ENCODE data around the gene PGM5.
"Not testable (repeated sequence)": the region's sequence is repeated elsewhere in the genome, so short reads cannot be mapped to it uniquely, and the experiment has no call there.

Gene PGM5

GRCh38 chr9:68396411-68397094 lies 40.1 kb downstream of the PGM5 start:
- not testable (repeated sequence) for H3K4me1 ChIP-seq (ENCODE audit: control insufficient read depth, insufficient read depth, low read length); H3K36me3 ChIP-seq (ENCODE audit: control insufficient read depth, insufficient read depth, low read length); H3K9ac ChIP-seq (ENCODE audit: low read length); H3K4me3 ChIP-seq (ENCODE audit: low read length); H3K27me3 ChIP-seq (ENCODE audit: control insufficient read depth, insufficient read depth, low read length)
- H3K27ac ChIP-seq (ENCODE audit: low read depth, low read length), result peak overlapping the region; percentile 15

- H3K27ac ChIP-seq (ENCODE audit: low read depth, low read length), result peak overlapping the region; percentile 15
- not testable (repeated sequence) for H3K4me3 ChIP-seq (ENCODE audit: low read length); H3K27me3 ChIP-seq (ENCODE audit: control insufficient read depth, insufficient read depth, low read length); H3K9ac ChIP-seq (ENCODE audit: low read length); H3K4me1 ChIP-seq (ENCODE audit: control insufficient read depth, insufficient read depth, low read length); H3K36me3 ChIP-seq (ENCODE audit: control insufficient read depth, insufficient read depth, low read length)
These were observed 40.6 kb downstream of the PGM5 start for GRCh38 chr9:68397095-68397423.

GRCh38 chr9:68397796-68398195 lies 41.4 kb downstream of the PGM5 start:
- H3K27me3 ChIP-seq (ENCODE audit: control insufficient read depth, insufficient read depth, low read length); H3K4me3 ChIP-seq (ENCODE audit: low read length); H3K27ac ChIP-seq (ENCODE audit: low read depth, low read length); H3K4me1 ChIP-seq (ENCODE audit: control insufficient read depth, insufficient read depth, low read length); H3K9ac ChIP-seq (ENCODE audit: low read length); H3K36me3 ChIP-seq (ENCODE audit: control insufficient read depth, insufficient read depth, low read length): not testable (repeated sequence)

DNA sequence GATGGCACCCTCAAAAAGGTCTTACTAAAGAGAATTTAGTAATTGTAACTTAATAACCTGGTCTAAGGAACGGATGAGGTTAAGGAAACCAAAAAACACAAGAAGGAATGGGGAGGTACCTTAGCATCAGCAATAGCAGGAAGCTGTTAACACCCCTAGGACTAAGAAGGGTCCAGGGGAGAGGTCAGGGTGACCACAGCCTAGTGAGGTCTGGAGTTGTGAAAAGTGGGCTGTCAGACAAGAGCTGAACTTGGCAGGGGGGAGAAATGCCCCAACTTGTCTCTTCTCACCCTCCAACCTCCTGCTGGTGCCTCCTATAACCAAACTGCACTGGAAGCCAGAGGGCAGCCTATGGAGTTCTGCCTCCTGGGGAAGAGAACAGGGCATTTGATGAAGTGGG lies 41.9 kb downstream of the PGM5 start:
- H3K4me1 ChIP-seq (ENCODE audit: control insufficient read depth, insufficient read depth, low read length); H3K4me3 ChIP-seq (ENCODE audit: low read length); H3K36me3 ChIP-seq (ENCODE audit: control insufficient read depth, insufficient read depth, low read length); H3K9ac ChIP-seq (ENCODE audit: low read length); H3K27me3 ChIP-seq (ENCODE audit: control insufficient read depth, insufficient read depth, low read length); H3K27ac ChIP-seq (ENCODE audit: low read depth, low read length): not testable (repeated sequence)

- peak overlapping the region; percentile 24 for H3K27ac ChIP-seq (ENCODE audit: low read depth, low read length)
- not testable (repeated sequence) for H3K4me3 ChIP-seq (ENCODE audit: low read length); H3K9ac ChIP-seq (ENCODE audit: low read length); H3K27me3 ChIP-seq (ENCODE audit: control insufficient read depth, insufficient read depth, low read length); H3K36me3 ChIP-seq (ENCODE audit: control insufficient read depth, insufficient read depth, low read length); H3K4me1 ChIP-seq (ENCODE audit: control insufficient read depth, insufficient read depth, low read length)
These were observed 48.2 kb downstream of the PGM5 start for GRCh38 chr9:68404421-68405185.

DNA sequence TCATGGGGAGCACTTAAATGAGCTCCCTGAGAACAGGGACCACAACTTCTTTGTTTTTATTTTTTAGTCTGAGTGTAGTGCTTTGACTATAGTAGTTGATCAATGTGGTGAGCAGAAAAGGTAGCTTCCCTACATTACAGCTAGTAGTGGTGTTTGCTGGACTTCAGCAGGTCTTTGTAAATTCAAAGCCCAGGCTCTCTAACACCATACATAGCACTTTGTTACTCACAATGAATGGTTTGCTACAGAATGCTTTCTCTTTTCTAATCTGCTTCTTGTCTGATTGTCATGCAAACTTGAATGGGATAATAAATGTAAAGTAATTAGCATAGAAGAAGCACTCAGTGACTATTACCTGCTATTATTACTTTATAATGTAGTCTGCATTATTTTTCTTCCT lies 55.5 kb downstream of the PGM5 start:
- H3K27me3 ChIP-seq (ENCODE audit: control insufficient read depth, insufficient read depth, low read length); H3K27ac ChIP-seq (ENCODE audit: low read depth, low read length); H3K9ac ChIP-seq (ENCODE audit: low read length); H3K36me3 ChIP-seq (ENCODE audit: control insufficient read depth, insufficient read depth, low read length); H3K4me1 ChIP-seq (ENCODE audit: control insufficient read depth, insufficient read depth, low read length); H3K4me3 ChIP-seq (ENCODE audit: low read length): not testable (repeated sequence)

GRCh38 chr9:68412754-68413153 lies 56.3 kb downstream of the PGM5 start:
- H3K9ac ChIP-seq (ENCODE audit: low read length); H3K36me3 ChIP-seq (ENCODE audit: control insufficient read depth, insufficient read depth, low read length); H3K4me3 ChIP-seq (ENCODE audit: low read length); H3K4me1 ChIP-seq (ENCODE audit: control insufficient read depth, insufficient read depth, low read length); H3K27me3 ChIP-seq (ENCODE audit: control insufficient read depth, insufficient read depth, low read length); H3K27ac ChIP-seq (ENCODE audit: low read depth, low read length): not testable (repeated sequence)

DNA sequence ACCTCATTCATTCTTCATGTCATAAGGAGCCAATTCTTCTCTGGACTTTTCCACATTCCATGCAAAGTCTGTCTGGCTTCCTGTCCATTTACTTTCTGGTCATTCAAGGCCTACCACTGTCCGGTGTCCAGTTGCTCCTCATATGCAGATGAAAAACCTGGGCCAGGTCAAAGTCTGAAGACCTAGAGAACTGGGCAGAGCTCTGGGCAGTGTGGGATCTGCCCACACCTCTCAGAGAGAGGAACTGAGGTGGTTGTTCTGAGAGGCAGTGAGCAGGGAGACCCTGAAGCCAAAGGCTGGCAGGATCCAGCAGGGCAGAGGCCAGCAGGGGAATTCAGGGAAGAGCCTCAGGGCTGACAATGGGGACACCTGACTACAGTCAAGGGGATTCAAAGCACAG lies 58.7 kb downstream of the PGM5 start:
- not testable (repeated sequence) for H3K36me3 ChIP-seq (ENCODE audit: control insufficient read depth, insufficient read depth, low read length); H3K27me3 ChIP-seq (ENCODE audit: control insufficient read depth, insufficient read depth, low read length); H3K27ac ChIP-seq (ENCODE audit: low read depth, low read length); H3K9ac ChIP-seq (ENCODE audit: low read length); H3K4me3 ChIP-seq (ENCODE audit: low read length)
- peaks cover 16% of the 10 kb centered on the region for H3K4me1 ChIP-seq (ENCODE audit: control insufficient read depth, insufficient read depth, low read length)

GRCh38 chr9:68416936-68417564 lies 60.6 kb downstream of the PGM5 start:
- Histone ChIP-seq H3K27me3 (ENCODE audit: control insufficient read depth, insufficient read depth, low read length) (no peaks in the 10 kb centered on the region), H3K27ac (ENCODE audit: low read depth, low read length) (peak overlapping the region; percentile 33), H3K36me3 (ENCODE audit: control insufficient read depth, insufficient read depth, low read length) (peaks cover 7% of the 10 kb centered on the region), H3K4me1 (ENCODE audit: control insufficient read depth, insufficient read depth, low read length) (peaks cover 18% of the 10 kb centered on the region), H3K9ac (ENCODE audit: low read length) (no peak overlapping the region), H3K4me3 (ENCODE audit: low read length) (no peak overlapping the region)

DNA sequence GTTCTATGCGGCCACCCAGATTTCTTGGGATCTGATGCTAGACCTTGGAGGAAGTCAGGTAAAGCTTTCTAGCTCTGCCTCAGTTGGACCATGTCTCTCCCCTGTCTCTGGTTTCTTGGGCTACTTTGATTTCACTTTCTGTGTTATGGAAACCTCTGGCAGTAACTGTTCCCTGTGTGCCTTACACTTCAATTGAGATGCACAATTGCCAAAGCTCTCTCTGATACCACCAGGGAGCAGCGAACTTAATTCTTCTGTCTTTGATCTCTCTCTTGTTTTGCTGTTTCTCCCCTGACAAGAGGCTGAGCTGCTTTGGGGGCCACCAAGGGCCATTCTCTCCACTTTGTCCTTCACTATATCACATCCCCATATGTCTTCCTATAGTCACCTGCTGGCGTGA lies 61.4 kb downstream of the PGM5 start:
- H3K36me3 ChIP-seq (ENCODE audit: control insufficient read depth, insufficient read depth, low read length), result peaks cover 7% of the 10 kb centered on the region
- H3K4me1 ChIP-seq (ENCODE audit: control insufficient read depth, insufficient read depth, low read length), result peaks cover 18% of the 10 kb centered on the region
- H3K27me3 ChIP-seq (ENCODE audit: control insufficient read depth, insufficient read depth, low read length), result no peaks in the 10 kb centered on the region
- H3K9ac ChIP-seq (ENCODE audit: low read length), result no peak overlapping the region
- peak overlapping the region; percentile 58 for H3K27ac ChIP-seq (ENCODE audit: low read depth, low read length)
- no peak overlapping the region for H3K4me3 ChIP-seq (ENCODE audit: low read length)

GRCh38 chr9:68418259-68418845 lies 61.9 kb downstream of the PGM5 start:
- peaks cover 7% of the 10 kb centered on the region for H3K36me3 ChIP-seq (ENCODE audit: control insufficient read depth, insufficient read depth, low read length)
- no peak overlapping the region for H3K9ac ChIP-seq (ENCODE audit: low read length)
- H3K4me1 ChIP-seq (ENCODE audit: control insufficient read depth, insufficient read depth, low read length), result peaks cover 18% of the 10 kb centered on the region
- no peaks in the 10 kb centered on the region for H3K27me3 ChIP-seq (ENCODE audit: control insufficient read depth, insufficient read depth, low read length)
- peak overlapping the region; percentile 58 for H3K27ac ChIP-seq (ENCODE audit: low read depth, low read length)
- H3K4me3 ChIP-seq (ENCODE audit: low read length), result no peak overlapping the region

DNA sequence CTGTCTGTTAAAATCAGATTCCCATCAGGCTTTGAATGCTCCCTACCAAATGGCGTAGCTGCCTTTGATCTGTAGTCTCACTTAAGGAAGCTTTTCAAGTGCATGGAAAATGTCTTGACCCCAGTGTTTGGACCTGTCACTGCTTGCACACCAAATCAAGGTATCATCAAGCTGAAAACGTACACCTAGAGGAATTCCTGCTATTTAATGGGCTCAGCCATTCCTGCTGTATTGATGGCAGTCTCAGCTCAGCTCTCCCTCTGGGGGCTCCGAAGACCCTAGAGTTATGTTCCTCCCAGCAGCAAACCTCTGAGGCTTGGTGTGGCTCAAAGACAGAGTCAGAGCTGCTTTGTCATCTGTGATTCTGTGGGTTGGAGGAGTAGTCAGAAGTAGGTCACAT lies 63.5 kb downstream of the PGM5 start:
- no peak overlapping the region for H3K9ac ChIP-seq (ENCODE audit: low read length)
- H3K4me1 ChIP-seq (ENCODE audit: control insufficient read depth, insufficient read depth, low read length), result peaks cover 25% of the 10 kb centered on the region
- peak overlapping the region; percentile 70 for H3K27ac ChIP-seq (ENCODE audit: low read depth, low read length)
- H3K4me3 ChIP-seq (ENCODE audit: low read length), result no peak overlapping the region
- H3K36me3 ChIP-seq (ENCODE audit: control insufficient read depth, insufficient read depth, low read length), result peaks cover 7% of the 10 kb centered on the region
- no peaks in the 10 kb centered on the region for H3K27me3 ChIP-seq (ENCODE audit: control insufficient read depth, insufficient read depth, low read length)

All from rectal smooth muscle tissue (tissue), 1 donor.